DMS 273 (cell line): ENCODE data around the gene QRFP.
A peak's percentile ranks its signal among the peaks of the same experiment; 100 is the strongest.

Experiments
- DNase-seq: peaks from one replicate; lab custom pipeline; 2025; ENCODE audit not compliant: unreplicated experiment; lab: John Stamatoyannopoulos, UW

The QRFP gene

GRCh38 chr9:130896233-130897014 lies at the start of gene QRFP:
TSS of gene QRFP (minus strand) at chr9:130896812. CDS start at chr9:130893838, 2,974 bp downstream.
- peak; percentile 32 for DNase-seq

DNA sequence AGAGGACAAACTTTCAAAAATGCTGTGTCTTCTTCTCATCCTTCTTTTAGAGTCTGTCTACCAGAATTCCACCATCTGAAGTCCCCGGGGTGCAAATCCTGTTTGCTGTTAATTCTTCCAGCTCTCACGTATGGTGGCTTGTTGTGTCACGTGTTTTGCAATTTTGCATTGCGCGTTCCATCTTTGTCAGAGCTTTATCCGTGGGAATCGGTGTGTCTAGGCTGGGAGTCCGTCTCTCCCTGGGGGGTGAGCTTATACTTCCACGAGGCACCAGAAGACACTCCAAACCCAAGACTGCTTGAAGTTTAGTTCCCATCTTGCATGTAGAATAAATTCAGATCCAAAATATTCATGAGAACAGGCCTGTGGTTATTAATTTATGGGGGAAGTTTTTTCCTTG lies 48.6 kb upstream of the QRFP start:
- DNase-seq = no peak

DNA sequence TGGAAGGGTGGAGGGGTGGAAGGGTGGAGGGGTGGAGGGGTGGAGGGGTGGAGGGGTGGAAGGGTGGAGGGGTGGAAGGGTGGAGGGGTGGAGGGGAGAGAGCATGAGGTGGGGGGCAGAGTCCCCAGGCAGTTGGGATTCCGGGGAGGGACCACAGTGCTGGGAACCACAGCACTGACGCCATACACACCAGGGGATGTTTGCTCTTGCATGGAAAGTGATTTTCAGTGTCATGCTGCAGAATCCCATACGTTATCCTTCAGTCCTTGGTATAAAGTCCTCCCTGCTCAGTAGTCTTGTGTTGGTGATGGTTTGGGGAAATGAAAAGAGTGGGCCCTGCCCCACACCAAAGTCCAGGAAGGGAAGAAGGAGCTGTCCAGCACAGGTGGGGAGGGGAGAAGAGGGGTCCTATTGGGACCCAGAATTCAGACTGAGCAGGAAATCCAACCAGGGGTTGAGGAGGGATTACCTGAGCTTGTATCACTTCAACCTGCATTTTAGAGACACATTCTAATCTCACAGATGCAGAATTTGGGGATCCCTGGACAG lies 48.0 kb upstream of the QRFP start:
- no peak for DNase-seq

GRCh38 chr9:130943777-130944176 lies 47.2 kb upstream of the QRFP start:
- no peak for DNase-seq

DNA sequence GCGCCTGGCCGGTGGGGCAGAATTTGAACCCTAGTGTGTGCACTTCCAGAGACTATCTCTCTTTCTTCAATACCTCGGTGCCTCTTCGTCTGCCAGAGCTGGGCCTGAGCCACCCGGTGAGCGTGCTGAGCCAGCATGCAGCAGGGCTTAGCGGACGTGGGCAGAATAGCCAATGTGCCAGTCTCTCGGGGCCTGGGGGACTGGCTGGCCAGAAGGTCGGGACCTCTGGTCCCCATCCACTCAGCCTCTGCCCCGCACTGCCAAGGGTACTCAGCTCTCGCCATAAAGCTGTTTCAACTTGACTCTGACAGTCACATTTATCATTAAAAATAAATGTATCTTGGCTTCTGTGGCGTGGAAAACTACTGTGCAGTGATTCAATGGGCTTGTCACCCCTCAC lies 46.6 kb upstream of the QRFP start:
- no peak for DNase-seq

DNA sequence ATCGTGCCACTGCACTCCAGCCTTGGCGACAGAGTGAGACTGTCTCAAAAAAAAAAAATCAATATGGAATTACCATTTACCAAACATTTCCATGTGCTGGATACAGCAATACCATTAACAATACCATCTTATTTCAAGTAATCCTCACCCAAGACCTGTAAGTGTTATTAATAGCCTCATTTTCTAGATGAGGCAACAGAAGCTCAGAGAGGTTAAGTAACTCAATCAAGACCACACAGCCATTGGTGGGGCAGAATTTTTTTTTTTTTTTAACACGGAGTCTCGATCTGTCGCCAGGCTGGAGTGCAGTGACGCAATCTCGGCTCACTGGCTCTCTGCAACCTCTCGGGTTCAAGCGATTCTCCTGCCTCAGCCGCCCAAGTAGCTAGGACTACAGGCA lies 46.1 kb upstream of the QRFP start:
- DNase-seq = no peak

DNA sequence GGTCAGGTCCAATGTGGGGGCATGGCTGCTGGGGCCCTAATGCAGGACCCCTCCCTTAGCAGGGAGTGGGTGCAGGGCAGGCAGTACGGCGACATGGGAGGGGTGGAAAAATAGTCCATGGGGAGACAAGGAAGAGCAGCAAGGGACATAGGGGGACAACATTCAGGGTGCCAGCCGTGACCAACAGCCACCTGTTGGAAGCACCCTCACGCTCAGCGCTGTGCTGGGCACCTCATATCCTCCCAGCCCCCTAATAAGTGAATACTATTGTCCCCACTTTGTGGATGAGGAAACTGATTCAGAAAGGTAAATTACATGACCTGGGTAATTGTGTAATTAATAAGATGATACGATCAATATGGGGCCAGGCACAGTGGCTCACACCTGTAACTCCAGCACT lies 45.5 kb upstream of the QRFP start:
- no peak for DNase-seq

- DNase-seq = peak; percentile 73
Observed at GRCh38 chr9:130940693-130941576, 44.3 kb upstream of the QRFP start.

- peak; percentile 62 for DNase-seq
Observed at GRCh38 chr9:130940027-130940549, 43.5 kb upstream of the QRFP start.

- peak; percentile 62 for DNase-seq
Observed at GRCh38 chr9:130939405-130940026, 42.9 kb upstream of the QRFP start.

GRCh38 chr9:130938652-130939404 lies 42.2 kb upstream of the QRFP start, which contains the start of gene FIBCD1:
TSS of gene FIBCD1 (minus strand) at chr9:130939247. CDS start at chr9:130938607, 640 bp downstream.
- peak; percentile 85 for DNase-seq

DNA sequence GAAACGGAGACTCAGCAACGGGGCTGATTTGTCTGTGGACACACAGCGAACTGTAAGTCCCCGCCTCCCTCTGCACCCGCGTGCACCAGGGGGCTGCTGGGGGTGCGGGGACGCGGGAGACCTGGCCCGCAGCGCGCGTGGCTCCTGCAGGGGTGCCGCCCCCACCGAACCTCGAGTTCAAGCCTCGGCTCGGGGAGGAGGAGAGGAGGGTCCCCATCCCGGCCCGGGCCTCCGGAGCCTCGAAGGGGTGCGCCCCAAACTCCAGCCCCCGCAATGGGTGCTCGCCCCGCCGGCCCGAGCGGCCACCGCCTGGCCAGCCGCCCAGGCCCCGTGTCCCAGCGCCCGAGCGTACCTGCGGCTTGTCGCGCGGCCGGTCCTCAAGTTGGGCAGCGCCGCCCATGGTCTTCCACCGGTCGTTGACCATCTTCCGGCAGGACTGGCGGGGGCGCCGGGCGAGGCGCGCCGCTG lies 41.6 kb upstream of the QRFP start:
- DNase-seq = no peak

DNA sequence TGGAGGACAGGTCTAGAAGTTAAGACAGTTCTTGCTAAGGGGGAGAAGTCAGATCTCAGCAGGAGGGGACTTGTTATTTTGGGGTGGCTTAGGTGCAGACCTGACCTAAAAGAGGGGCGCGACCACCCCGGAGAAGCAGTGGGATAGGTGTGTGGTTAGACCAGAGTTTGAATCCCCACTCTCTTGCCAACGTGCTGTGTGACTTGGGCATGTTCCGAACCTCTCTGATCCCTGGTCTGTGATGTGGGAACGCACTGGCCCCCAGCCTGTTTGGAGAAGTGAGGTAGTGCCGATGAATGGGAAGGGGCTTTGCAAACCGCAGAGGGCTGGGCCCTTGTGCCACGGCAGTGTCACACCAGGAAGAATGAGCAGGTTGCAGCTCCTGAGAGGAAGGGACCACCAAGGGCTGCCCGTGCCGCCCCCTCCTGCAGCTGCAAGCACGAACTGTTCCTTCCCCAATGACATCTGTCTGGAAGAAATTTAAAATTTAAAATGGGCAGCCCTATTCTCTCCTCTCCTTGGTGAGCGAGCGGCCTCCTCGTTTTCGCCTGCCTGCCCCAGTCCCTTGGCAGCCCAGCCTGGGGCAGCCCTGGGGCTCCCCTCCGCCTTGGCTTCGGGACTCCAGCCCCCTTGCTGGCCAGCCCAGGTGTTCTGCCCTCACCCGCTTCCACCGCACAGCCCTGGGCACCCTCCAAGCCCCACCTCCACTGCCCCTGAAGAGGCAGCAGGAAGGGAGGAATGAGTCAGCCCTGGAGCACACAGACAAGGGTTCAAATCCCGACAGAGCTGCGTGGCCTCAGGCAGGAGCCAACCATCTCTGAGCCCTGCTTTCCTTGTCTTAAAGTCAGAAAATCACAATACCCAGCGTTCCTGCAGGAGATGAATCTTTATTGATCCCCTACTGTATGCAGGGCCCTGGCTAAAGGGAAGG lies 40.8 kb upstream of the QRFP start:
- DNase-seq = peak; percentile 51

DNA sequence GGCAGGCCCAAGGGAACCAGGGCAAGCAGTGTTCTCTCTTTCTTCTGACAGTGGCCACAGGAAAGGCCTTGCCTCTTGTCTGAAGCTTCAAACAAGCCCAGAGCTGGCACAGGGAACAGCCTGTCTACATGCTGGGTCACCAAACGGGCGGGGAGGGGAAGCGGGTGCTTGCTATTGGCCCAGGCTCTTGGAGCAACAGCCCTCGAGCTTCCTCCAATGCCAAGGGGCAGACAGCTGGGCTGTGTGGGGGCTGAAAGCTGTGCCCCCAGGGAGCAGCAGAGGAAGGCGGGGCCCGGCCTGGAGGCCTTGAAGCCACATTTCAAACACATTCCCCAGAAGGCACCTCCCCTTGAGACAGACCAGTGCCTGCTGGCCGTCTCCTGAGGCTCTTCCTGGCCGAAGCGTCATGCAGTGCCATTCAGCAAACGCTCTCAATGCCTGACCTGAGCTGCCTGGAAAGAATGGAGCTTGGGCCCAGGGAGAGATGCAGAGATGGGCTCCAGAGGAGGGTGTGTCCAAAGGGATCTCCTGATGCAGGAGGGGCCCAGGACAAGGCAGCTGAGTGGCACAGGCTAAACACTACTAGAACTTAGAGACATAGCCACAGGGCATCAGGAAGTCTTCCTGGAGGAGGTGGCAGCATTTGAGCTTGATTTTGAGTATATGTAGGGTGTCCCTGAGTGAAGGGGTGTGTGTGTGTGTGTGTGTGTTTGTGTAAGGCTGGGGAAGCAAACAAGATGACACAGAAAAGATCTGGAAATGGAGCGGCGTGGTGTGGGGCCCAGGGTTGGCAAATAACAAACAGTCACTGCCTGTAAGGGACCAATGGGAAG lies 39.9 kb upstream of the QRFP start:
- DNase-seq = peak; percentile 96

GRCh38 chr9:130935648-130936271 lies 39.1 kb upstream of the QRFP start:
- no peak for DNase-seq

DNA sequence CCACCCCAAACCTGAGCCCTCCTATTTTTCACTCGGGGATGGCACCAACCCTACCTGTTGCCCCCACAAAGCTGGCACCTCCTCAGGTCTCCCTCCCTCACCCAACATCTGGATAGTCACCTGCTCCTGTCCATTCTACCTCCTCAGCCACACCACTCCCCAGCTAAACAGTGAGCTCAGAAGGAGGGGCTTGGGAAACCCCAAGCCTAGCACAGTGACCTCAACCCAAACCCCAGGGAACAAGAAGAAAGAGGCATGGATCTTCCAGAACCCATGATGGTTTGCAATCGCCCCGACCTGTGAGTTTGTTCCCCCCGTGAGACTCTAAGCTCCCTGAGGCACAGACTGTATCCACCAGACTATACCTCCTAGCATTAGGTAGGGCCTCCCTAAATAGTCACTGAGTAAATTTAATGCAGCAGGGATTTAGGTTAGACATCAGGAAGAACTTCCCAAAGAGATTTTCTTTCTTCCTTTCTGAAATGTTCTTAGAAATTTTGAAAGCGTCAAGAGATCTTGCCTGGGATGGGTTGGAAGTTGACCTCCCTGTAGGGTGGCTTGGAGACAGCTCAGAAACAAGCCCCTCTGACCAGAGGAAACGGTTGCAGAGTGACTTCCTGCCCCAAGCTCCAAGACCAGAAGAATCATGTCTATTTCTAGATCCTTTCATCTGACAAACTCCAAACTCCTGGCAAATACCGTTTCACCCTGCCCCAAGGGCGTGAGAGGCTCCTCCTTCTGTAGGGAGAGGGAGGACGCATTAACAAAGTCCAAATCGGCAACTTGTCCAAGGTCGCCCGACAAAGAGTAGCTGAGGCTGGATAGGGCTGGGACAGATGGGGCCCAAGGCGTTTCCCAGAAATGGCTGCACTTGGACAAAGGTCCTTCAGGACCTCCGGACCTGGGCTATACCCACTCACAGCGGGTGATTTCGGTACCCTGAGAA lies 38.4 kb upstream of the QRFP start:
- no peak for DNase-seq

DNA sequence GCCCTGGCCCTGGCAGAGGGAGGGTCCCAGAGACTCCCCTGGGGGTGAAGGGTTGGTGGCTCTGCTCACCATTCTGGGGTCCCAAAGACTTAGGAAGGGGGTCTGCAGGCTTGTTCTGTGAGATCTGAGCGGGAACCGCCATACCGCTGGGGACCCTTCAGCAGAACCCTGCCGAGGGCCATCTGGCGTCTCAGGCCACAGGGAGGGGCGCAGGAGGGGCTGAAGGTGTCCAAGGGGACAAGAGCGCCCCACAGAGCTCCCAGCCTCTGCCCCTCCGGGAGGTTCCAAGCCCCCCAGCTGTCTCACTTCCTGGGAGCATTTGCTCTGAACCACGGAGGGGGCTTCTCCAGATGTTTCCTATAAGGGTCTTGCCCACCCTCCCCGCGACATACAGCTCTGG lies 37.6 kb upstream of the QRFP start:
- no peak for DNase-seq
